Activated CD8-positive, alpha-beta memory T cell treated with anti-CD3 and anti-CD28 coated beads for 24 hours (primary cell): Measurements from ENCODE around the gene STPG1.

Source experiments
- DNase-seq: peaks from one replicate; pipeline ENCODE4 v3.0.0-alpha.2; 2020

The STPG1 gene

DNA sequence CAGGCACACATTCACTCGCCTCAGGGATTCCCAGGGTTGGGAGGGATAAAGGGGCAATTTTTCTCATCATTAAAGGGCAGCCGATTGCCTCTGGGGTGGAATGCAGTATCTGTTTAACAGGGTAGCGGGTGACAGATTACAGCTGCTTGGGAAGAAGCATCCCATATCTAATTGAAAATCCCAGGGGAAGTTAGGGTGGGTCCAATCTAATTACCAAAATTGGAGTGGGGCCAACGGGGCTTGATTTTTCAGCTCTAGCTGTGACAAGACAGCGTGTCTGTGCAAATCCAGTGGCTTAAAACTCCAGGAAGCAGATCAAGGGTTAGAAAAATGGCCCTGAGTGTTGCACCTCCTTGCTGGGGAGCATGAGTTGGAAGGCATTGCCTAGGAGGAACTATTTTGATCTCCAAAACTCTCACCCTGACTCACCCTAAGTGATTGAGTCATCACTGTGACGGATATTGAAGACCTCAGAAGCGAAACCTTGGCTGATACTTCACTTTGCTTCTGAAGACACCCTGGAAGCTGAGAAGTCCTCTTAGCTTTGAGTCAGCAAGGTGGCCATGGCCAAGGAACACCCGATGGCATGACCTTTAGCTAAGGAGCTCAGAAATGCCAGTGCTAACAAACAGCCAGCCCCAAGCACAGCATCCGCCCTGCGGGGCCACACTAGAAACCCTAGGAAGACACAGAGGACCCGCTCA is 48.5 kb downstream of the STPG1 start:
- no peak for DNase-seq

DNA sequence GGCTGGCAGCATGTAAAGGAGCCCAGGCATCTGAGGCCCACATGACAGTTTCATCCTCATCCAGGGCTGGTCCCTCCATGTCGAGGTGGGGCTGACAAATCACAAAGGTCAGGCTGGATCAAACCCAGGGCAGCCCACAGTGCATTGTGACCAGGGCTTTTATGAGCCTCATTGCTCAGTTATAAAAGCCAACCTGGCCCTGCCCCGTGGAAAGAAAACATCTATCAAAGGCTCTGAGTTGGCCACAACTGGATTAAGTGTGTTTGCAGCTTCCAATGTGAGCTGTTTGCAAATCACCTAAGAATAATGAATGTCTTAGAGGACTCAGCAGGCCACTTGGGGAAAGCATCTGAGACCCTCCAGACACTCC is 49.0 kb downstream of the STPG1 start:
- no peak for DNase-seq

DNA sequence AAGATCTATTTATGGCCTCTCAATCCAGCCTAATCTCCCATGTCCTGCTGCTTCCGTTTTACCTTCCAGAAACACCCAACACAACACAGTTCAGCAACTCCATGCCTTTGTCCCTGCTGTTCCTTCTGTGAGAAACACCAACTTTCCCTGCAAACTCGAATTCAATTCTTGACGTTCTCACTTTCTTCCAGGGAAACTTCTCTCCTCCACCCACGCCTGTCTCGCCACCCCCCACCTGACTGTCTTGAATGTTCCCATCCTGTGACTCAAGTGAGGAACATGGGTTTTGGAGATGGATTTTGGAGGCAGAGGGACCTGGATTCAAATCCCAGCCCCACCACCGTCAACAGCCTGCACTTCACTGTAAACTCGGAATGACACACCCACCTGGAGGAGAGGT is 49.6 kb downstream of the STPG1 start:
- DNase-seq: no peak

DNA sequence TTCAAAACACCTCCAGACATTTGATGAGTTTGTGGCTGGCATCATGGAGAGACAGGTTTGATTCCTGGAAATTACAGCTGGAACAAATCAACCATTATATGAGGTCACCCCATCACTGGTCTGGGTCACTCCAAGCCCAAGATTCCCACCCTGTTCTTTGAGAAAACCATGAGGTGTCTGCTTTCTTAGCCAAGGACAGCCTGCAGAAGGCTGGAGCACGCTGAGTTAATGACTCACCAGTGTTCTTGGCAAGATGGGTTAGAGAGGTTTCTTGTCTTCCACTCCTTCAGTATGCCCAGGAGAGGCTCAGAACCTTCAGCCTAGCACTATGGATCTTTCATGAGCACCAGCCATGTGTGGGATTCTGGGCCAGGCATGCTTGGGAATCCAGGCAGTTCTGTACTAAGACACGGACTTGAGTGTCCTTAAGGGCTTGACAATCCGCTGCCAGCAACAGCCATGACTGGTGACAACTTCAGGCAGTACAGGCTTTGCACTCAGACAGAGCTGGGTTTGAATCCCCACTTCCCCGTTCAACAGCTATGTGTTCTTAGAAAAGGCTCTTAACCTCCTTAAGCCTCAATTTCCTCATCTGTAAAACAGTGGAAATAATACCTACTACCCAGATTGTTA is 50.5 kb downstream of the STPG1 start:
- no peak for DNase-seq

DNA sequence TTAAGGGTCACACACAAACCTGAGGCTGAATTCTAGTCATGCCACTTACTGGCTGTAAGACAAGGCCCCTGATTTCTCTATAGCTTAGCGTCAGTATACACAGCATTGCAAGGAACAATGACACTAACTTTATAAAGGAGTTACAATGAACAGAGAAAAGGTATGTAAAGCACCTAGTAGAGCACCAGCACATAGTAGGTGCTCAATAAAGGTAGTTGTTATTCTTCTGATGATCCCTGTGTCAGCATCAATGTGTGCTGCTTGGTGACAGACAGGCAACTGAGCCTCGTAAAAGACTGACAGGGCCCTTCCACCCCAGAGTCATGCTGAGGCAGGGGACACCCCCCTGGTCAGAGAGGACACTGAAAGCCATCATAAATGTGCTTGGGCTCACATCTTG is 51.2 kb downstream of the STPG1 start:
- no peak for DNase-seq

DNA sequence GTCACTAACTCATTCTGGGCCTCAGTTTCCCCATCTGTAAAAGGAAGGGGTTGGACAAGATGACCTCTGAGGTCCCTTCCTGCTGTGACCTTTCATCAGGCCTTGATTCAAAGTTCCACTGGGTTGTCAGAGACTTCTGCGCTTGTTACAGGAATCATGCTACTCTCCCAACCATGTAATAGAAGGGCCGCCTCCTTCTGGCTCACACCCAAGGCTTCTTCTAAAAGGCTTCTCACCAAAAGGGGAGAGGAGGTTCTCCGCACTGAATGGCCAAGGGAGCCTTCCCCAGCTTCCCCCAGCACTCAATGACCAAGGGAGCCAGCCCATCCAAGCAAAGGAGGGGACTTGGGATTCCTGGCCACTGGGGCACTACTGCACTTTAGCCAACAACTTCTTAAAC is 51.8 kb downstream of the STPG1 start:
- no peak for DNase-seq

DNA sequence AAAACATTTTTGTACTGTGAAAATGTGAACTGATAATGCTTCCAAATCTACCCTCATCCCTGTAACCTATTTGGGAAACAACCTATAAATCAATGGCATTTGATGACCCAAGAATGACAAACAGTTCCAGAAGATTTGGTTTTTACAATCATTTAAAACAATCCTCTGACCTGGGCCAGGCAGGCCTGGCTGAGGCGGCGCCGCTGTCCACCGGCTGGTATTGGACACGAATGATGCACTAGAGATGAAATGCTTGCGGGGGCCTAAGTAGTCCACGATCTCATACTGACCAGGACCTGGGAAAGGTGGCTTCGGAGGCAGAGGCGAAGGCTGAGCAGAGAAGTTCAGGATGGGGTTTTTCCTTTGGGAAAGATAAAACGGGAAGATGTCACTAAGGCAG is 52.9 kb downstream of the STPG1 start:
- DNase-seq: no peak

DNA sequence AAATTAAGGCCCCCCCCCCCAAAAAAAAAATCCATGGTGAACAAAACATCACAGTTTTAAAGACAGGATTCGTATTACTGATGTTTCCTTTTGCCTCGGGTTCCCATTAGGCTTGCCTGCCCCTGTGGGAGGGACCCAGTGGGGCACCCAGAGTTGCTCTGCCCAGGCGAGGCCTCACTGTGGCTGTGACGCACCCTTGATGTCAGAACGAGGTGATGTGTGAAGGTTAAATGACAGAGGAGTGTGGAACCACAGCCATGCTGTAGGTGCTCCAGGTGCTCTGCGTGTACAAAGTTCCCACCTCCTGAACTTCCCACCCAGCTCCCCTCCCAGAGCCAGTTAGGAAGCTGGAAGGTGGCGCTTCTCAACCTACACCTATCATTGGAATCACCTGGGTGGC is 56.5 kb downstream of the STPG1 start:
- DNase-seq: no peak

DNA sequence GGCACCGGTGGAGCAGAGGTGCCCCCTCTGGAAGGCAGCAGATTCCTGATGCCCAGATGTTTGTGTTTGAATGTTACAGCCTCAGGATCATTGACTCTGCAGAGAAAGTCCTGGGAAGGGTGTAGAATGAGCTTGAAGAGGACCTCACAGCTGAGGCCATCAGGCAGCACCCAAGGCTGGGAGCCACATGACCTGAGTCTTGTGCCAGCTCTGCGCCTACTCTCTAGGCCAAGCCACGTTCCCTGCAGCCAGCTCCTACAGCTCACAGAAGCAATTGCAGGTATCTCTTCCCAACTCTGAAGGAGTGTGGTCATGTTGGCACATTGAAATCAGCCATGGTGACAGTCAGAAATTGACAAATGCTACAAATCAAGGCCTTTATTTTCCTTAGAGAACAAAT is 58.1 kb downstream of the STPG1 start:
- no peak for DNase-seq

DNA sequence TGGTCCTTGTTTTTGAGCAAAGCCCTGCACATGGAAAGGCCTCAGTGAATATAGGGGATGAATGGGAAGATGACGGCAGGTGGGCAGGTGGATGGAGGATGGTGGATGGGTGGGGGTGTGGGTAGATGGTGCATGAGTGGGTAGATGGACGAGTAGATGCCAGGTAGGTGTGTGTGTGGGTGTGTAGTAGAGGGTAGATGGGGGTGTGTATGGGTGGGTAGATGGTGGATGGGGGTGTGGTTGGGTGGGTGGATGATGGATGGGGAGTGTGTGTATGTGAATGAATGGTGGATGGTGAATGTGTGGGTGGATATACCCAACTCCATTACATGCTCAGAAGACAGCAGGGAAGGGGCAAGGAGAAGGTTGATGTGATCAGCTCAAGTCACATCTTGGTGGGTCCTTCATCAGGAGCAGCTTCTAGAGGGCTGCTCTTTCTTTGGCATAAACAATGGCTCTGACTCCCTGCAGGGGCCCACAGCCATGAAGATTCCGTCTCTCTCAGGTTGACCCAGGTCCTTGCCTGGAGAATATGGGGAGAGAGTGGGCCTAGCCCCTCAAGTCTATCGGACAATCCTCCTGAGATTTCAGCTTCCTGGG is 60.2 kb downstream of the STPG1 start:
- no peak for DNase-seq

DNA sequence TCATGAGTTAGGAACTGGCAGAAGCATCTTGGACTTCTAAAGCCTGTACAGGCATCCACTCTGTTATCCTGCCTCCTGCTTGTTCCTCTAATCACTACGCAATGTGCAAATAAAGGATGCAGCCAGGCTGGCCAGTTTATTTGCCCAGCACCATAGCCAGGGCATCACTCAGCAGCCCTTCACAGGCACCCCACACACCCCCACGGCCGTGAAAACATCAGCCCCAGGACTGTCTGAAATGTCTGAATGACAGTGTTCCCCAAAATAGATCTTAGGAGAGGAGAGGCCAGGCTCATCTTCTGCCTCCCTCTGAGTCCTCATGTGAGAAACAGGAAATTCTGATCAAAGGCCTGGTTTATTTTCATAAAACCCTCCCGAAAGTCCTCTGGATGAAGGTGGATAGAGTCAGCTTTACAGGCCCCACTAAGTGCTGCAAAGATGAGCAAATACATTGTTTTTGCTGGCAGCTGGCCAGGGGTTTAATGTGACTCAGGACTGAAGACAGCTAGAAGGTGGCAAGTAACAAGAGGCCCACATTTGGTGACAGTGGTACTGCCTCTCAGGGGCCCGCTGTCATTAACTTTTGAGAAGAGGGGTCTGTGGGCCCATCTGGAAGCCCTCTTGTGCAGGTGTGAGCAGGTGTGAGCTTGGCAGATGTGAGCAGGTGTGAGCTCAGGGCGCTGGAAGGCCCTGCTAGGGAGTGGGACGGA is 61.5 kb downstream of the STPG1 start:
- DNase-seq: peak; percentile 67

DNA sequence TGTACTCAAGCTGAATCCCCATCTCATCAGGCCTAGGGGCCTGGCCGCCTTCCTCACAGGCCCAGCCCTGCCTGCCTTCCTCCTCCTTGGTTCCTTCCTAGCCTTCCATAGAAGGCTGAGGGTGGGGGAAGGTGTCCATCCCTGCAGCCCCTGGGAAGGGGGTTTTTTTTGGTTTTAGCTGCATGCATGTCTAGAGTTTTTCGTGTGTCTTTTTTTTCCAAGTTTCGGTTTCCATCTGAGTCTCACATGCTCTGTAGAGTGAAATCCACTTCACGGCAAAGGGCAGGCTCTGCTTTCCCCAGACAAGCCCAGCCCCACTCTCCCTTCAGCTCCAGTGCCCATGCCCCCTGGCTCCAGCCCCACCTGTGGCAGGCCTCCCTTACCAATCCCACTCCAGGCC is 62.3 kb downstream of the STPG1 start:
- no peak for DNase-seq

DNA sequence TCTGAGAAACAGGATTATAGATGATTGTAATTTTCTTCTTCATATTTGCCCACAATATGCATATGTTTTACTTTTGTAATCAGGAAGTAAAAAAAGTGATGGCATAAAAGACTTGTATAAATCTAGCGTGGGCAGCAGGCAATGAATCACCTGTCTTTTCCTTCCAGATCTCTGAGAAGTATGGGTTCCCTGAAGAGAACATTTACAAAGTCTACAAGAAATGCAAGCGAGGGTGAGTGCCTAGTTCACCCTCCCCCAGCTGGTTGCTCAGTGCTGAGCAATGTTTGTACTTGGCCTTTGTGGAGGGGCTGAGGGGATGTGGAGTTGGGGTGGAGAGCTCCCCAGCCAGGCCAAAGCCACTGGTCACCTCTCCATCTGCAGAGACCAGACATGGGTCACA is 63.7 kb downstream of the STPG1 start:
- DNase-seq: no peak

DNA sequence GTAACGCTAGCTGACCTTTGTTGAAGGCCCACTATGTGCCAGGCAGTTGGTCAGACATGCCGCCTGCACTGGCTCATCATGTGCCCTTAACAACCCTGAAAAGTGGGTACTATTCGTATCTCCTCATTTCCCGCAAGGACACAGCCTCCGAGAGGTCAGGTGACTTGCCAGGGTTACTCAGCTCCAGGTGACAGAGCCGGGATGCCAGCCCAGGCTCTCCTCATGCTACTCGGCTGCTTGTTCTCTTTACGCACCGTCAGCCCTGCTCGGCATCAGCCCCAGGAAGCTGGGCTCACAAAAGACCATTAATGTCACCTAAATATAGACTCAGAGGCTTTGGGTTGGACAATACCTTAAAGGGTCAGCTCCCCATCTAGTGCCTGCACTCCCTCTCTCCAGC is 65.4 kb downstream of the STPG1 start:
- no peak for DNase-seq

DNA sequence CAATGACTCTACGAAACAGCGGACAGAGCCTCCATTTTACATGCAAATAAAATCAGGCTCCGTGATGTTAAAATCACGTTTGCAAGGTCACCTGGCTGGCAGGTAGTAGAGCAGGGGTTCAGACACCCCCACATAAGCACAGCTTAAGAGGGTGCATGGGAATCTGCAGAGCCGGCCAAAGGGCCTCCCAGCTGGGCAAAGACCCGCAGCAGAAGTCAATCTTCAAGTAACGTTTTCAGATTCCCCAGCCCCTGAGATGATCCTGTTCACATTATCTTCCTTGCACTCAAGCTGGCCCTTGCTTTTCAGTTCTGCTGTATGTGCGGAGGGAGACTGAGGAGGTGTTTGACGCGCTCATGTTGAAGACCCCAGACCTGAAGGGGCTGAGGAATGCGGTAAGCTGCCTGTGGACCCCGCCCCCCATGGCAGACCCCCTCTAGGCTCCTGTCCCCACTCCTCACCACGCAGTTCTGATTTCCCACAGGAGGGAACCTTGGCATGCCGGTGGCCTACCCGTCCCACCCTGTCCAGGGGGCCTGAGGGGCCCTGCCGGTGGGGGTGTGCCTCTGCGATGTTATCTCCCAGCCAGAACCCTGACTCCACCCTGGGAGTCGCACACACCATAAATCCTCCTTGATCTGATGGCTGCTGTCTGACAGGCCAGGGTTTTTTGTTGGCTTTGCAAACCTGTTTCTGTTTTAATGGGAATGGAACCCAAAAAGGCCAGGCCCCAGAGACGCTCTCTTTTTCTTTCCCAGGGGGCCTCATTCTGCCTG is 66.2 kb downstream of the STPG1 start:
- no peak for DNase-seq

DNA sequence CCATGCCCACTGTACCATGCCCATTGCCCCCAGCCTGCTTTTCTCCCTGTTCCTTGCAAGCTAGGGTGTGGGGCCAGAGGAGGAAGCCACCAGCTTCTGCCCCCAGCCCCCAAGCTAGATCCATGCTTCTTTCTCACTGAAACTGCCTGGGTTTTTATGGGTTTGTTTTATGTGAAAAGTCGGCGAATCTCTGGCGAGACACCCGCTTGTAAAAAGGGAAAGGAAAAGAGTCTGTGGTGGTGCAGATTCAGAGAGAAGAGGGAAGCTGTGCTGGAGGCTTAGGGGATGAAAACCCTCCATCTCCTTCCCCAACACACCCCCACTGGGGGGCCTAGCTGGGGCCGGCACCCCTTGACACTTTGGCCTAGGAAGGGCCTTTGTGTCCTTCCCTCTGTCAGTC is 68.2 kb downstream of the STPG1 start:
- no peak for DNase-seq

DNA sequence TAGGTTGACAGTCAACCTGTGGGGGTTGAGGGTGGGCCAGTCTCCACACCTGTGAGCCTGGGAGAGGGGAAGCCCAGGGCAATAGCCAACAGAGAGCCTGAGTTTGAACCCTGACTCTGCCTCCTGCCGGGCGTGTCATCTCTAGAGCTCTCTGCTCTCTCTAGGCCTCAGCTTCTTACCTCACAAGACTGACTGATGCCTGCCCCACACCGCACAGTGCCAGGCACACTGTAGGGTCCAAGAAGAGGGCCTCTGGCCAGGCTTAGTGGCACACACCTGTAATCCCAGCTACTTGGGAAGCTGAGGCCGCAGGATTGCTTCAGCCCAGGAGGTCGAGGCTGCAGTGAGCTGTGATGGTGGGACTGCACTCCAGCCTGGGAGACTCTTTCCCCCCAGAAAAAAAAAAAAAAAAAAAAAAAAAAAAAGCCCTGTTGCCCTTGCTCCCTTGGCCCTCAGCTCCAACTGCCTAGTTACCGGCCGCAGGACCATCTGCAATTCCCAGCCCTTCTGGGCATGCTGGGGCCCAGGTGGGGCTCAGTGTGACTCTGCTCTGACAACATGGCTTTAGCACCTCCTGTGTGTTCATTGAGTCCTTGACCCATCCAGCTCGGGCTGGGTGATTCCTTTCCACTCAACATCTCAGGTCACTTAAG is 69.4 kb downstream of the STPG1 start:
- DNase-seq: no peak

DNA sequence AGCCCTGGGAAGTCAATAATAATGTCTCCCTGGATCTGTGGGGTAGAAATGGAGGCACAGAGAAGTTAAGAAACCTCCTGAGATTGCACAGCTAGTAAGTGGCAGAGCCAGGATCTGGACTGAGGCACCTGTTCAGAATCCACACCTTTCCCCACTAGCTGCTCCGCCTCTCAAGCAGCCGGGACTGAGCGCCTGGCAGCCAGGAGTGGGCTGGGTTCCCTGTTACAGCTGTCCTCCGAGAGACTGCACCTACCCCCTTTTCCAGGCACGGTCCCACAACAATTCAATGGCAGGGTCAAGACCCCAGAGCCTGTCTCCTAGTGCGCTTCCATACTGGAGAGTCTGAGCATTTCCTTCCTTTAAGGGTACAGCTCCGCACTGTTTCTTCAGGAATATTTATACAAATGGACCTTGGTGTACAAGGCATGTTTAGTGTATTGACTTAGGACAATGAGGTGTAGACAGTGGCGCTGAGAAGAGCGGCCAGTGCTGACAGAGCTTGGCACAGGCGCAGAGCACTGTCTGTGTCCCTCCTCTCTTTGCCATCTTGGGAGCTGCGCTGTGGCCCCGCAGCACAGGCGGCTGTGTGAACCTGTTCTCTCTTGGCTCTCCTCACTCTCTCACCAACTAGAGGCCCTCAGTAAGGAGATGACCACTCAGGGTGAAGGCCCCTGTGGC is 70.0 kb downstream of the STPG1 start:
- DNase-seq: no peak

DNA sequence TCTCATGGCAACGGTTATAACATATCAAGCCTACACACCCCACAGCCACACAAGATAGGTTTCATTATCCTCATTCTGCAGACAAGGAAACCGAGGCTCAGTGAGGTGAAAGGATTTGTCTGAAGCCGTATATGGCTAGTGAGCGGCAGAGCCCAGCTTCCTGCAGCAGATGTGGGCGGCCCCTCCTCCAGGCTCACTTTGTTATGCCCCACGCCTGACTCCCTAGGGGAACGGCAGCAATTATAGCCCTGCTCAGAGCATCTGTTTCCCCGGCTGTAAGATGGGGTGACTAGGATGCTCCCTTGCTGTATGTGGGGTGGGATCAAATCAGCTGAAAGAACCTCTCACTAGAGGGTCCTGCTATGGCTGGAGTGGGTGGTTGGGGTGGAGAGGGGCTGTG is 72.3 kb downstream of the STPG1 start:
- no peak for DNase-seq

DNA sequence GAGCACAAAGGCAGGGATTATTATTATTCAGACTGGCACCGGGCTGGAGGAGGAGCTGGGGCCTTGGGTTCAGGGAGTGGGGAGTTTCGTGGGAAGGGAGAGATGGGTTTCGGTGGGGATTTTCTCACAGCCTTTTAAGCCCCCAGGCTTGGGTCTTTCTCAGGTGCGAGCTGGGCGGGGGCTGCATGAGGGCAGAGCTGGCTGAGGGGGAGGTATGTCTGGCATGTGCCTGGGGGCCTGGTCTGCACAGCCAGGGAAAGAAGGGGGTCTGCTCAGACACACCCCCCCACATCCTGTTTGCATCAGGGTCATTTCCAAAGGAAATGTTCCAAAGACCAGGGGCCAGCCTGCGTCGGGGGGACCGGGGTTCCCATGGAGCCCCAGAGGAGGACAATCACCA is 72.8 kb downstream of the STPG1 start:
- no peak for DNase-seq

DNA sequence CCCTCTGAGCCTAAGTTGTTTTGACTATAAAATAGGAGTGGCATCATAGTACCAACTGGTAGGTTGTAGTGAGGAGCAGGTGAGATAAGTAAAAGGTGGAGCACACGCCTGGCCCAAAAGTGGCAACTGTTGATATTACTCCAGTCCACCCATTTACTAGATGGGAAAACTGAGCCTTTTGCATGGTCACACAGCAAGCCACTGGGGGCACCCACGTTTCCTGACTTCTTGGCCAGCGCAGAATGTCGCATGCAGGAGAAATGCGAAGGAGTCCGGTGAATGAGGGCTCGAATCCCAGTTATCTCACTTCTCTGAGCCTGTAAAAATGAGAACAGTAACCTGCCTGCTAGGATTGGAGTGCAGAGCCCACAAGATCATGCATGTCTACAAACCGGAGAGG is 73.6 kb downstream of the STPG1 start:
- no peak for DNase-seq

DNA sequence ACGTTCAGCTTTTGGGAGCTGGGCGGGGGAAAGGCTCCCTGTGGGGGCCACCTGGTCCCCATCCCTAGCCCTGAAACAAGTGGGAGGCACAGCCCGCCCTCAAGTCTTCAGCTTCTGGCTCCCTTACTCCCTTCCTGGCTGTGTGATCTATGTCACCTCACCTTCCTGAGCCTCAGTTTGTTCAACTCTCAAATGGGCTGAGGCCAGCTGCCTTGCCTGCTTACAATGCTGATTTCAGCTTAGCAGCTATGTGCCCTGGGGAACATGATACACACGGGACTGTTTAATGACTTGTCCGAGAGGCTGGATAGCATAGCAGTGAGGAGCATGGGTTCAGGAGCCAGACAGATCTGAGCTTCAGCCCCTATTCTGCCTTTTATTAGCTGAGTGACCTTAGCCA is 75.1 kb downstream of the STPG1 start:
- no peak for DNase-seq
